ENCODE measurements around the gene NPAS2.

- TF ChIP-seq, protein P1, sequence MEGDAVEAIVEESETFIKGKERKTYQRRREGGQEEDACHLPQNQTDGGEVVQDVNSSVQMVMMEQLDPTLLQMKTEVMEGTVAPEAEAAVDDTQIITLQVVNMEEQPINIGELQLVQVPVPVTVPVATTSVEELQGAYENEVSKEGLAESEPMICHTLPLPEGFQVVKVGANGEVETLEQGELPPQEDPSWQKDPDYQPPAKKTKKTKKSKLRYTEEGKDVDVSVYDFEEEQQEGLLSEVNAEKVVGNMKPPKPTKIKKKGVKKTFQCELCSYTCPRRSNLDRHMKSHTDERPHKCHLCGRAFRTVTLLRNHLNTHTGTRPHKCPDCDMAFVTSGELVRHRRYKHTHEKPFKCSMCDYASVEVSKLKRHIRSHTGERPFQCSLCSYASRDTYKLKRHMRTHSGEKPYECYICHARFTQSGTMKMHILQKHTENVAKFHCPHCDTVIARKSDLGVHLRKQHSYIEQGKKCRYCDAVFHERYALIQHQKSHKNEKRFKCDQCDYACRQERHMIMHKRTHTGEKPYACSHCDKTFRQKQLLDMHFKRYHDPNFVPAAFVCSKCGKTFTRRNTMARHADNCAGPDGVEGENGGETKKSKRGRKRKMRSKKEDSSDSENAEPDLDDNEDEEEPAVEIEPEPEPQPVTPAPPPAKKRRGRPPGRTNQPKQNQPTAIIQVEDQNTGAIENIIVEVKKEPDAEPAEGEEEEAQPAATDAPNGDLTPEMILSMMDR (conservative IDR thresholded peaks at IDR 0.05; ENCODE audit: low read length): no peak
- TF ChIP-seq EZH2phosphoT487 (IDR thresholded peaks at IDR 0.05; ENCODE audit: borderline replicate concordance): no peak
Measured at GRCh38 chr2:100859902-100860301, 40.0 kb downstream of the NPAS2 start.

Measured in Loucy (cell line).